PC-9 (cell line): ENCODE measurements around the gene TXNRD1. TPM values are rescaled to one million over a fixed set of nuclear protein-coding genes. Genes with fewer than 3 reads are reported as not detected.

Experiments used
- BruUV-seq: library from RNA; stranded (reverse); fragments of 400-500 nt; replicated peaks from 2 replicates; lab custom pipeline; 2021; lab: Mats Ljungman, UMichigan
- CTCF ChIA-PET: fragments of 300-600 bp; sonication (Branson Sonifier 250); formaldehyde crosslinking; loops from one replicate; lab custom pipeline; 2022; ENCODE audit warnings: antibody characterized with exemption; lab: Charles Lee
- POLR2A ChIA-PET: fragments of 300-600 bp; sonication (Branson Sonifier 250); formaldehyde crosslinking; loops from one replicate; lab custom pipeline; 2022; ENCODE audit warnings: antibody characterized with exemption; ENCODE audit not compliant: unreplicated experiment; lab: Charles Lee
- DNase-seq, 2 experiments: peaks; one replicate each; pipeline versions ENCODE4 v3.0.0 to v3.0.0-alpha.2; 2015 to 2022; ENCODE audit warnings: mixed read lengths in 1 of 2
- H2AFZ ChIP-seq: fragments of 200-600 bp; sonication (generic); 2 replicates; pipeline ENCODE4 v1.8.1; 2017; ENCODE audit warnings: antibody characterized with exemption
- H3F3A ChIP-seq: fragments of 200-600 bp; sonication (generic); 2 replicates; pipeline ENCODE4 v1.8.1; 2017; ENCODE audit warnings: antibody characterized with exemption, mild to moderate bottlenecking, low read depth; ENCODE audit not compliant: insufficient read depth
- H3K27ac ChIP-seq: fragments of 200-600 bp; sonication (generic); 2 replicates; pipeline ENCODE4 v1.6.1; 2016; ENCODE audit warnings: mixed run types
- H3K27me3 ChIP-seq: fragments of 200-600 bp; sonication (generic); 2 replicates; pipeline ENCODE4 v1.6.1; 2016; ENCODE audit warnings: low read depth, mixed run types; ENCODE audit not compliant: insufficient read depth
- H3K36me3 ChIP-seq: fragments of 200-600 bp; sonication (generic); 2 replicates; pipeline ENCODE4 v1.6.1; 2016; ENCODE audit warnings: low read depth, mixed run types
- H3K4me1 ChIP-seq: fragments of 200-600 bp; sonication (generic); replicated peaks from 2 replicates; pipeline ENCODE4 v1.6.1; 2016; ENCODE audit warnings: mixed run types; ENCODE audit not compliant: insufficient read depth
- H3K4me2 ChIP-seq: fragments of 200-600 bp; sonication (generic); 2 replicates; pipeline ENCODE4 v1.6.1; 2017; ENCODE audit warnings: mixed run types
- H3K4me3 ChIP-seq: fragments of 200-600 bp; sonication (generic); 2 replicates; pipeline ENCODE4 v1.6.1; 2016; ENCODE audit warnings: mixed run types
- H3K79me2 ChIP-seq: fragments of 200-600 bp; sonication (generic); 2 replicates; pipeline ENCODE4 v1.6.1; 2017; ENCODE audit warnings: low read depth, mixed run types
- H3K9me2 ChIP-seq: fragments of 200-600 bp; sonication (generic); 2 replicates; pipeline ENCODE4 v1.8.1; 2017; ENCODE audit warnings: mild to moderate bottlenecking; ENCODE audit not compliant: insufficient read depth
- H3K9me3 ChIP-seq: fragments of 200-600 bp; sonication (generic); 2 replicates; pipeline ENCODE4 v1.8.1; 2016; ENCODE audit warnings: low read depth; ENCODE audit not compliant: insufficient read depth
- H4K20me1 ChIP-seq: fragments of 200-600 bp; sonication (generic); 2 replicates; pipeline ENCODE4 v1.8.1; 2017; ENCODE audit not compliant: insufficient read depth
- EZH2 ChIP-seq: fragments of 200-600 bp; sonication (generic); IDR thresholded peaks from 2 replicates; pipeline ENCODE4 v1.8.0; 2017; ENCODE audit warnings: antibody characterized with exemption, low read depth
- intact Hi-C: fragments of 100-400 bp; cut with micrococcal nuclease; formaldehyde crosslinking; loops from one replicate; pipeline ENCODE4 v1.10.0; 2022; ENCODE audit not compliant: unreplicated experiment
- total RNA-seq: library from RNA; stranded (reverse); gene quantifications from 2 replicates; pipeline ENCODE4 v1.2.3, GENCODE V29; 2021
- TF ChIP-seq, protein P1 (sequence below): fragments of 200-600 bp; sonication (generic); conservative IDR thresholded peaks from 2 replicates; pipeline ENCODE4 v1.6.1; 2017; ENCODE audit warnings: mixed run types, antibody characterized with exemption, mild to moderate bottlenecking, moderate library complexity

TXNRD1 gene
- total RNA-seq, 1 experiment from 2014 or later = 1,250 TPM

DNA sequence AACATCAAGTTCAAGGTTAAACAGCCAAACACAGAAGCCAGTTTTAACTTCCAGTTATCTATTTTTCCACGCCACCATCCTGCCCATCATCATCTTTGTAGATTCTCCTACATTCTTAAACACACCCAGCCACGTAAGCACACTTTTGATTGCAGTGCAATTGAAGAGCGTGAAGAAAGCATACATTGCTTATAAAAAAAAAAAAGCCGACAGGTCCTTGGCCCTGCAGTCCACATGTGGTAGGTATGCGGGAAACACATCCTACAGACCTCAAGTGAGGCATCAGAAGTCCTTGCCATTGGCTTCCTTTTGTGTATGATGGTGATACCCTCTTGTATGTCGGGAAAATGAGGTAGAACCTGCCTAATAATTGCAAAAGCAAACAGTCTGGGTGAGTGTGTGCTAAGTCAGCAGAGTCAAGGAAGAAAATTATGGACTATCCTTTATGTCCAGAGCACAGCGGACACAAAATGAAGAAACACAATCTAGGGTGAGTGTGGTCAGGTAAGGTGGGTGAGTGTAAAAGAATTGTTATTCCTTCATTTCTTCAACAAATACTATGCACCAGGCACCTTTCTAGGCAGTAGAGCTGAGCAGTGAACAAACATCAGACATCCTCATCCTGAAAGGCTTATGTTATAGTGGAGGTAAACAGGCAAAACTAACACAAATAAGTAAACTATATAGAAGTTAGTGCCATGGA is 139.4 kb downstream of the TXNRD1 start:
- BruUV-seq = no TSS peak
- peaks cover 94% of the 10 kb centered on the region for H3F3A ChIP-seq
- peaks cover 33% of the 10 kb centered on the region for H3K36me3 ChIP-seq
- TF ChIP-seq, protein P1, sequence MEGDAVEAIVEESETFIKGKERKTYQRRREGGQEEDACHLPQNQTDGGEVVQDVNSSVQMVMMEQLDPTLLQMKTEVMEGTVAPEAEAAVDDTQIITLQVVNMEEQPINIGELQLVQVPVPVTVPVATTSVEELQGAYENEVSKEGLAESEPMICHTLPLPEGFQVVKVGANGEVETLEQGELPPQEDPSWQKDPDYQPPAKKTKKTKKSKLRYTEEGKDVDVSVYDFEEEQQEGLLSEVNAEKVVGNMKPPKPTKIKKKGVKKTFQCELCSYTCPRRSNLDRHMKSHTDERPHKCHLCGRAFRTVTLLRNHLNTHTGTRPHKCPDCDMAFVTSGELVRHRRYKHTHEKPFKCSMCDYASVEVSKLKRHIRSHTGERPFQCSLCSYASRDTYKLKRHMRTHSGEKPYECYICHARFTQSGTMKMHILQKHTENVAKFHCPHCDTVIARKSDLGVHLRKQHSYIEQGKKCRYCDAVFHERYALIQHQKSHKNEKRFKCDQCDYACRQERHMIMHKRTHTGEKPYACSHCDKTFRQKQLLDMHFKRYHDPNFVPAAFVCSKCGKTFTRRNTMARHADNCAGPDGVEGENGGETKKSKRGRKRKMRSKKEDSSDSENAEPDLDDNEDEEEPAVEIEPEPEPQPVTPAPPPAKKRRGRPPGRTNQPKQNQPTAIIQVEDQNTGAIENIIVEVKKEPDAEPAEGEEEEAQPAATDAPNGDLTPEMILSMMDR = no peak; the same call in 1 of the 2 replicates
- no peak for TF ChIP-seq EZH2
- no peaks in the 10 kb centered on the region for H3K27me3 ChIP-seq
- intact Hi-C loops = loop anchor here (5.0 to 10.0 kb wide), 3 partner anchors 140 to 600 kb away; partner anchors contain the start of genes SLC41A2 and TXNRD1
- H3K4me2 ChIP-seq = no peak overlapping the region
- peaks cover 57% of the 10 kb centered on the region for H4K20me1 ChIP-seq
- POLR2A ChIA-PET = interaction anchor here (0.7 kb wide), 1 partner anchor 509 kb away, joined by 16 read pairs; no protein-coding TSS in a partner anchor
- H2AFZ ChIP-seq = no peak overlapping the region
- no peaks in the 10 kb centered on the region for H3K9me3 ChIP-seq
- H3K4me3 ChIP-seq = no peak overlapping the region
- peak in 1 of 2 experiments; percentile 57 for DNase-seq
- peaks cover 11% of the 10 kb centered on the region for H3K79me2 ChIP-seq
- CTCF ChIA-PET = no interaction called here
- no peaks in the 10 kb centered on the region for H3K9me2 ChIP-seq
- H3K4me1 ChIP-seq = peaks cover 28% of the 10 kb centered on the region
- H3K27ac ChIP-seq = peak overlapping the region; percentile 54

DNA sequence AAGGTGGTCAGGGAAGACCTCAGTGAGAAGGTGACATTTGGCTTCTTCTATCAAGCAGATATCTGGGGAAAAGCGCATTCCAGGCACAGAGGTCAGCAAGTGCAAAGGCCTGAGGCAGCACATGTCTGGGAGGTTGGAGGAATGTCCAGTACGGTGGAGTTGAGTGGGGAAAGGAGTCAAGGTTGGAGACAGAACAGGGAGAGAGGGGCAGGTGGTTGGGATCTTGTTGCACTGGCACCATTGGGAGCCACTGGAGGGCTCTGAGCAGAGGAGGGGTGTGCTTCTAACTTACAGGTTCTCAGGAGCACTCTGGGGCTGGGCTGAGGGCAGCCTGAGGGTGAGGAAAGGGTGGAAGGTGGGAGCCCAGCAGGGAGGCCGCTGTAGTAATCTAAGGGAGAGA is 140.1 kb downstream of the TXNRD1 start:
- Histone ChIP-seq H3F3A (peaks cover 90% of the 10 kb centered on the region), H3K79me2 (peaks cover 5% of the 10 kb centered on the region), H3K36me3 (peaks cover 27% of the 10 kb centered on the region), H2AFZ (no peak overlapping the region), H3K4me1 (peaks cover 22% of the 10 kb centered on the region), H3K4me2 (no peak overlapping the region), H3K27ac (peak overlapping the region; percentile 54), H4K20me1 (peaks cover 51% of the 10 kb centered on the region), H3K27me3 (no peaks in the 10 kb centered on the region), H3K9me2 (no peaks in the 10 kb centered on the region), H3K4me3 (no peak overlapping the region), H3K9me3 (no peaks in the 10 kb centered on the region; the same call in 1 of the 2 replicates)
- ChIA-PET POLR2A (no interaction called here), CTCF (no interaction called here)
- peak; percentile 62 to 69 for DNase-seq
- intact Hi-C loops = loop anchor here (1.0 to 10.0 kb wide), 4 partner anchors 141 to 698 kb away; partner anchors contain the start of genes SLC41A2 and TXNRD1
- BruUV-seq = no TSS peak
- TF ChIP-seq, protein P1 = no peak
- no peak for TF ChIP-seq EZH2

DNA sequence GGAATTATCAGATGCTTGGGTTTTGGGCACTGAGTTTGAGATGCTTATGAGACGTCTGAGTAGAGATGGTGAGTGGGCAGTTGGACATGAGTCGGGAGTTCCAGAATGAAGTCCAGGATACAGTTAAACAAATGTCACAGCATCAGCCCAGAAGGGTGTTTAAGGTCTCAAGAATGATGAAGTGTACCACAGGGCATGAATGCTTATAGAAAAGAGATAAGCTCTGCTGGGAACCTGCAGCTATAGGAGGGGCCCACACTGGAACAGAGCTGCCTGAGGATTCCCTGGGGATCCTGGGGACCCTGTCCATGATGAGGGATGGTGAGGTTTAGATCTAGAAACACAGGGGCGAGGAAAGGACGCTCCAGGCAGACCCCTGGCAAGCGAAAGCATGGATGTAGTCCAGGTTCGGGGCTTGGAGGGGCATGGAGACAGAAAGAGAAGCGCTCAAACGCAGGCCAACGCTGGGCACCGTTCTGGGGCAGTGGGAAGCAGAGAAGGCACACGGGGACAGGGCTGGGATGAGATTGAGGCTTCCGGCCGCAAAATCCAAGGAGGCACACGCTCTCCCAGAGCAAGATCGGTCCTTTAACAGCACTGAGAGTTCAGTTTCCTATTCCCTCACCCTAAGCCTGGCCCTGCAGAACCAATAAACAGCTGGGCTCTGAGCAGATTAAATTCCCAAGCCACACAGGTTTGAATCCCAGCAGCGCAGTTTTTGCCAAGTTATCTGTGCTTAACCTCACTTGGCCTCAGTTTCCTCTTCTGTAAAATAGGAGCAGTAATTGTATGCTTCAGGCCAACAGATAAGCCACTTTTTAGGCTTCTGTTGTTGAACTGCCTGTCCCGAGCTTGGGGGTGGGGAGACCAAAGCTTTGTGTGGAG is 140.9 kb downstream of the TXNRD1 start:
- Histone ChIP-seq H3K9me3 (no peaks in the 10 kb centered on the region; the same call in 1 of the 2 replicates), H3K4me3 (no peak overlapping the region), H3K4me1 (peaks cover 17% of the 10 kb centered on the region), H3K79me2 (no peaks in the 10 kb centered on the region), H3K9me2 (no peaks in the 10 kb centered on the region), H3K4me2 (no peak overlapping the region), H3K27me3 (no peaks in the 10 kb centered on the region), H3K36me3 (peaks cover 18% of the 10 kb centered on the region), H4K20me1 (peaks cover 42% of the 10 kb centered on the region), H2AFZ (no peak overlapping the region), H3K27ac (peak overlapping the region; percentile 54), H3F3A (peaks cover 87% of the 10 kb centered on the region)
- DNase-seq = peak; percentile 54 to 57
- POLR2A ChIA-PET = no interaction called here
- CTCF ChIA-PET = no interaction called here
- TF ChIP-seq EZH2 = no peak
- TF ChIP-seq, protein P1 = no peak
- no TSS peak for BruUV-seq
- intact Hi-C loops = loop anchor here (1.0 to 10.0 kb wide), 4 partner anchors 142 to 697 kb away; partner anchors contain the start of genes SLC41A2 and TXNRD1
